ENCODE measurements around the gene PSG2. TPM values are rescaled to one million over a fixed set of nuclear protein-coding genes. Genes with fewer than 3 reads are reported as not detected.
A peak's percentile ranks its signal among the peaks of the same experiment; 100 is the strongest.
"Not testable (repeated sequence)": the region's sequence is repeated elsewhere in the genome, so short reads cannot be mapped to it uniquely, and the experiment has no call there.

PSG2 gene
- polyA plus RNA-seq, 10 donors: 0.39 to 2.5 (median 0.77) TPM; not detected in 1

GRCh38 chr19:43078311-43078710, 4.2 kb downstream of the PSG2 start:
- DNase-seq: peak in 1 of 3 donors; percentile 38

- peak in 1 of 3 donors; percentile 7 for DNase-seq
These were observed 4.6 kb downstream of the PSG2 start for GRCh38 chr19:43077881-43078280.

GRCh38 chr19:43062418-43062817, 20.1 kb downstream of the PSG2 start:
- DNase-seq: not testable (repeated sequence)

- DNase-seq: peak in 1 of 3 donors; percentile 1
These were observed 21.2 kb downstream of the PSG2 start for GRCh38 chr19:43061326-43061725.

- DNase-seq: not testable (repeated sequence)
These were observed 22.2 kb downstream of the PSG2 start for GRCh38 chr19:43060254-43060653.

- not testable (repeated sequence) for DNase-seq
These were observed 23.0 kb downstream of the PSG2 start for GRCh38 chr19:43059482-43059881.

- DNase-seq: not testable (repeated sequence)
These were observed 24.1 kb downstream of the PSG2 start for GRCh38 chr19:43058440-43058839.

GRCh38 chr19:43047966-43048365, 34.5 kb downstream of the PSG2 start:
- DNase-seq: not testable (repeated sequence)

- DNase-seq: not testable (repeated sequence)
These were observed 35.9 kb downstream of the PSG2 start for GRCh38 chr19:43046578-43046977.

- DNase-seq: not testable (repeated sequence)
These were observed 38.9 kb downstream of the PSG2 start for GRCh38 chr19:43043492-43044180.

- not testable (repeated sequence) for DNase-seq
These were observed 50.9 kb downstream of the PSG2 start for GRCh38 chr19:43031645-43032044.

GRCh38 chr19:43028866-43029265, 53.6 kb downstream of the PSG2 start:
- DNase-seq: no peak

GRCh38 chr19:43027985-43028384, 54.5 kb downstream of the PSG2 start:
- not testable (repeated sequence) for DNase-seq

GRCh38 chr19:43027061-43027460, 55.4 kb downstream of the PSG2 start:
- not testable (repeated sequence) for DNase-seq

- not testable (repeated sequence) for DNase-seq
These were observed 56.1 kb downstream of the PSG2 start, which contains the start of gene PSG11 for GRCh38 chr19:43026369-43026768. TSS of gene PSG11 (minus strand) at chr19:43026469. CDS start at chr19:43026372, 97 bp downstream.

- DNase-seq: peak in 1 of 3 donors; percentile 47
These were observed 60.4 kb downstream of the PSG2 start for GRCh38 chr19:43022098-43022497.

- DNase-seq: peak in 1 of 3 donors; percentile 65
These were observed 60.9 kb downstream of the PSG2 start for GRCh38 chr19:43021629-43022028.

- DNase-seq: not testable (repeated sequence)
These were observed 62.9 kb downstream of the PSG2 start for GRCh38 chr19:43019588-43019987.

Other genes with a start within 250 kb of the PSG2 start
- 1 to 10 TPM in 4 of 10 donors, under 1 TPM in 3, not detected in 3; 0.15 to 2.1 (median 1.1) TPM for gene PSG1, start 203.0 kb downstream of the PSG2 start, polyA plus RNA-seq (ENCODE audit: insufficient read length in 10 of 10)
- under 1 TPM in 8 of 10 donors, not detected in 2; 0.20 to 0.80 (median 0.45) TPM for gene PSG6, start 164.8 kb downstream of the PSG2 start, polyA plus RNA-seq (ENCODE audit: insufficient read length in 10 of 10)
- 1 to 10 TPM in 1 of 10 donors, under 1 TPM in 6, not detected in 3; 0.10 to 1.8 (median 0.29) TPM for gene PSG7, start 145.5 kb downstream of the PSG2 start, polyA plus RNA-seq (ENCODE audit: insufficient read length in 10 of 10)
- 1 to 10 TPM in 8 of 10 donors, under 1 TPM in 2; 0.39 to 1.9 (median 1.3) TPM for gene PSG11, start 56.2 kb downstream of the PSG2 start, polyA plus RNA-seq (ENCODE audit: insufficient read length in 10 of 10)
- 1 to 10 TPM in 4 of 10 donors, under 1 TPM in 6; 0.22 to 2.3 (median 0.76) TPM for gene PSG5, start 103.8 kb upstream of the PSG2 start, polyA plus RNA-seq (ENCODE audit: insufficient read length in 10 of 10)
- gene PSG4, start 122.9 kb upstream of the PSG2 start, polyA plus RNA-seq (ENCODE audit: insufficient read length in 10 of 10): 1 to 10 TPM in 6 of 10 donors, under 1 TPM in 4; 0.18 to 2.7 (median 1.5) TPM
- gene PSG9, start 186.8 kb upstream of the PSG2 start, polyA plus RNA-seq (ENCODE audit: insufficient read length in 10 of 10): 1 to 10 TPM in 1 of 10 donors, under 1 TPM in 8, not detected in 1; 0.24 to 2.1 (median 0.39) TPM